B cell (primary cell): ENCODE measurements around the gene PRIM2. TPM values are rescaled to one million over a fixed set of nuclear protein-coding genes. Genes with fewer than 3 reads are reported as not detected.
"Not testable (repeated sequence)": the region's sequence is repeated elsewhere in the genome, so short reads cannot be mapped to it uniquely, and the experiment has no call there.

Experiments used
- ATAC-seq: fragments of 200-7000 bp; cut with Tn5 transposase; one replicate; pipeline ENCODE4 v1.10.0; 2021; ENCODE audit warnings: low read depth, mild to moderate bottlenecking, moderate number of reproducible peaks, moderate library complexity
- CTCF ChIA-PET: fragments of 350-600 bp; sonication (Branson Sonifier 250); formaldehyde crosslinking; loops from one replicate; lab custom pipeline; 2021; ENCODE audit warnings: antibody characterized with exemption, inconsistent platforms; lab: Charles Lee
- POLR2A ChIA-PET: fragments of 350-600 bp; sonication (Branson Sonifier 250); formaldehyde crosslinking; loops from one replicate; lab custom pipeline; 2021; ENCODE audit warnings: antibody characterized with exemption; lab: Charles Lee
- DNase-seq: peaks from one replicate; pipeline ENCODE4 v3.0.0; 2013
- H2AFZ ChIP-seq: 2 replicates; pipeline ENCODE4 v1.6.1; 2012; ENCODE audit warnings: mild to moderate bottlenecking, low read depth, low read length; ENCODE audit not compliant: insufficient read depth, poor library complexity, severe bottlenecking
- H3K27ac ChIP-seq, 2 donors: 1 replicate in 1 of 2; 2 replicates in 1 of 2; pipeline ENCODE4 v1.5.1; 2012 to 2013; ENCODE audit warnings: low read length in 2 of 2, mild to moderate bottlenecking in 2 of 2, moderate library complexity in 1 of 2
- H3K27me3 ChIP-seq, 4 experiments: fragments of 200-600 bp in 1 of 4; sonication (generic) in 1 of 4; replicated peaks in 1 of 4; 1 replicate in 2 of 4; 2 replicates in 2 of 4; pipeline versions ENCODE4 v1.6.1 to v1.7.0; 2013 to 2016; ENCODE audit warnings: low read length in 3 of 4, mild to moderate bottlenecking in 2 of 4, mixed read lengths in 1 of 4, moderate library complexity in 1 of 4; ENCODE audit not compliant: insufficient read depth in 4 of 4, control insufficient read depth in 3 of 4; ENCODE audit errors: control extremely low read depth in 1 of 4
- H3K36me3 ChIP-seq, 2 experiments: replicated peaks in 1 of 2; 1 replicate in 1 of 2; 2 replicates in 1 of 2; pipeline versions ENCODE4 v1.6.1 to v1.7.1; 2013; ENCODE audit warnings: low read length in 1 of 2; ENCODE audit not compliant: insufficient read depth in 2 of 2, control insufficient read depth in 1 of 2; ENCODE audit errors: control extremely low read depth in 1 of 2, extremely low read depth in 1 of 2
- H3K4me1 ChIP-seq, 2 donors: fragments of 200-600 bp in 1 of 2; sonication (generic) in 1 of 2; 1 replicate in 1 of 2; 2 replicates in 1 of 2; pipeline versions ENCODE4 v1.5.1 to v1.6.1; 2013 to 2017; ENCODE audit warnings: low read length in 2 of 2; ENCODE audit not compliant: control insufficient read depth in 2 of 2, insufficient read depth in 2 of 2
- H3K4me2 ChIP-seq: replicated peaks from 2 replicates; pipeline ENCODE3; 2012; ENCODE audit warnings: mild to moderate bottlenecking, low read depth, low read length; ENCODE audit not compliant: poor library complexity, severe bottlenecking
- H3K4me3 ChIP-seq, 5 experiments: fragments of 200-600 bp in 1 of 5; sonication (generic) in 1 of 5; 1 replicate in 3 of 5; 2 replicates in 2 of 5; pipeline versions ENCODE4 v1.5.1 to v1.7.0; 2011 to 2016; ENCODE audit warnings: low read length in 4 of 5, mild to moderate bottlenecking in 4 of 5, low read depth in 2 of 5, control low read depth in 1 of 5, moderate library complexity in 1 of 5; ENCODE audit not compliant: insufficient read depth in 1 of 5; ENCODE audit errors: control extremely low read depth in 1 of 5, extremely low read depth in 1 of 5
- H3K79me2 ChIP-seq: fragments of 200-600 bp; sonication (generic); one replicate; pipeline ENCODE4 v1.6.0; 2016; ENCODE audit warnings: low read length; ENCODE audit not compliant: control insufficient read depth, insufficient read depth
- H3K9ac ChIP-seq: fragments of 200-600 bp; sonication (generic); 2 replicates; pipeline ENCODE4 v1.6.1; 2017; ENCODE audit warnings: mild to moderate bottlenecking, low read length, moderate library complexity
- H3K9me3 ChIP-seq, 3 donors: one replicate each; pipeline versions ENCODE4 v1.6.1 to v1.7.1; 2013; ENCODE audit warnings: low read length in 2 of 3; ENCODE audit not compliant: control insufficient read depth in 2 of 3, insufficient read depth in 1 of 3; ENCODE audit errors: control extremely low read depth in 1 of 3
- H4K20me1 ChIP-seq: 2 replicates; pipeline ENCODE4 v1.6.0; 2012; ENCODE audit warnings: mild to moderate bottlenecking, low read length; ENCODE audit not compliant: insufficient read depth, control insufficient read depth, poor library complexity, severe bottlenecking
- H3K27ac Mint-ChIP-seq: one replicate; pipeline ENCODE4 v1.8.0; 2021; ENCODE audit warnings: mixed read lengths
- H3K27me3 Mint-ChIP-seq: one replicate; pipeline ENCODE4 v1.8.0; 2021; ENCODE audit warnings: mixed read lengths
- H3K4me1 Mint-ChIP-seq: one replicate; pipeline ENCODE4 v1.8.0; 2021; ENCODE audit warnings: mixed read lengths
- H3K4me3 Mint-ChIP-seq: one replicate; pipeline ENCODE4 v1.8.0; 2021; ENCODE audit warnings: mixed read lengths
- H3K9me3 Mint-ChIP-seq: one replicate; pipeline ENCODE4 v1.8.0; 2022; ENCODE audit warnings: mixed read lengths; ENCODE audit not compliant: insufficient read depth
- CTCF ChIP-seq: fragments of 200-600 bp; IDR thresholded peaks from one replicate; pipeline ENCODE4 v1.8.0; 2022; ENCODE audit warnings: antibody characterized with exemption, mild to moderate bottlenecking
- EZH2 ChIP-seq: IDR thresholded peaks from 2 replicates; pipeline ENCODE4 v1.6.1; 2012; ENCODE audit warnings: borderline replicate concordance, low read depth, mild to moderate bottlenecking, moderate library complexity, low read length; ENCODE audit not compliant: insufficient read depth, poor library complexity, severe bottlenecking
- WGBS: methylation state at CpG from one replicate; pipeline ENCODE4 v1.1.5; 2013; ENCODE audit warnings: missing lambda C conversion rate; ENCODE audit not compliant: insufficient coverage; 5-methylcytosine and 5-hydroxymethylcytosine counted together
- intact Hi-C: fragments of 100-400 bp; cut with micrococcal nuclease; formaldehyde crosslinking; loops from one replicate; pipeline ENCODE4 v1.10.0; 2022
- polyA plus RNA-seq: library from polyadenylated mRNA; depleted of rRNA; stranded (reverse); fragments of >200 nt; gene quantifications from 2 replicates; pipeline ENCODE4 v1.2.3, GENCODE V29; 2012
- total RNA-seq, 2 donors: library from RNA; stranded (reverse); fragments of 120-200 nt in 1 of 2; gene quantifications; 1 replicate in 1 of 2; 2 replicates in 1 of 2; pipeline versions ENCODE4 v1.2.3 to v1.2.4, GENCODE V29; 2013 to 2022

Gene PRIM2
- total and polyA plus RNA-seq, 2 donors (not counting 1 experiment from before 2014, with no cell fraction given): 5.2 to 21.0 TPM

GRCh38 chr6:57310817-57311157, 6.6 kb upstream of the PRIM2 start:
- DNase-seq (no peak), ATAC-seq (no peak)
- Mint-ChIP-seq H3K27me3 (peaks cover 13% of the 10 kb centered on the region), H3K4me1 (no peaks in the 10 kb centered on the region), H3K27ac (no peak overlapping the region), H3K9me3 (no peaks in the 10 kb centered on the region), H3K4me3 (no peak overlapping the region)
- Histone ChIP-seq H3K27ac (no peak overlapping the region), H3K9me3 (peaks cover 0 to 4% (median 0%) of the 10 kb centered on the region in 3 donors), H3K4me3 (no peak overlapping the region), H3K36me3 (no peaks in the 10 kb centered on the region), H3K79me2 (no peaks in the 10 kb centered on the region), H4K20me1 (no peaks in the 10 kb centered on the region), H3K9ac (no peak overlapping the region), H2AFZ (no peak overlapping the region), H3K4me2 (no peak overlapping the region), H3K4me1 (no peaks in the 10 kb centered on the region), H3K27me3 (peaks cover 0 to 3% (median 1%) of the 10 kb centered on the region in 4 experiments)
- ChIA-PET CTCF (no interaction called here), POLR2A (no interaction called here)
- intact Hi-C loops: no loop called here
- WGBS: 96% methylated on average over 11 of the region's 24 CpGs
- no peak for TF ChIP-seq EZH2
- no peak for TF ChIP-seq CTCF

- H4K20me1 ChIP-seq, H3K4me2 ChIP-seq, H3K79me2 ChIP-seq, POLR2A ChIA-PET, H3K4me3 Mint-ChIP-seq, H2AFZ ChIP-seq, H3K9ac ChIP-seq, H3K4me1 ChIP-seq, H3K27ac Mint-ChIP-seq, CTCF ChIA-PET, H3K27me3 ChIP-seq, H3K36me3 ChIP-seq, DNase-seq, H3K9me3 ChIP-seq, H3K9me3 Mint-ChIP-seq, H3K4me1 Mint-ChIP-seq, H3K27ac ChIP-seq, ATAC-seq, H3K4me3 ChIP-seq, H3K27me3 Mint-ChIP-seq, intact Hi-C loops: not testable (repeated sequence)
- WGBS: 96% methylated on average over 29 of the region's 44 CpGs
Measured at GRCh38 chr6:57311300-57312003, 6.0 kb upstream of the PRIM2 start.
